Transverse colon (tissue), 3 donors: ENCODE data around the gene GPHN.

ENCODE experiments used
- CTCF ChIP-seq, 5 experiments: fragments of 200-600 bp in 3 of 5; fragments of 450-650 bp in 2 of 5; sonication (generic) in 3 of 5; IDR thresholded peaks; 1 replicate in 2 of 5; 2 replicates in 3 of 5; pipeline ENCODE4 v1.5.1; 2016 to 2017; ENCODE audit warnings: antibody characterized with exemption in 5 of 5, inconsistent platforms in 3 of 5, mild to moderate bottlenecking in 2 of 5, moderate library complexity in 1 of 5
- POLR2A ChIP-seq: fragments of 450-650 bp; IDR thresholded peaks from one replicate; pipeline ENCODE4 v1.6.1; 2016; ENCODE audit warnings: antibody characterized with exemption, mild to moderate bottlenecking, moderate library complexity

GRCh38 chr14:66635435-66635834, 127.5 kb downstream of the GPHN start:
- TF ChIP-seq CTCF (IDR thresholded peaks at IDR 0.05) (no peak), POLR2A (no peak)
